NCI-H2107 treated with DMSO at 0.1 percent for 48 hours (cell line): ENCODE data around the gene SMIM14.
"Not testable (repeated sequence)": the region's sequence is repeated elsewhere in the genome, so short reads cannot be mapped to it uniquely, and the experiment has no call there.

Source experiments
- DNase-seq: peaks from one replicate; lab custom pipeline; 2025; ENCODE audit not compliant: unreplicated experiment; lab: John Stamatoyannopoulos, UW

The SMIM14 gene

GRCh38 chr4:39606747-39607146 is 31.9 kb downstream of the SMIM14 start:
- DNase-seq, result no peak

GRCh38 chr4:39597695-39598381 is 40.8 kb downstream of the SMIM14 start:
- no peak for DNase-seq

- no peak for DNase-seq
Observed at GRCh38 chr4:39596971-39597370, 41.7 kb downstream of the SMIM14 start.

GRCh38 chr4:39591290-39591689 is 47.4 kb downstream of the SMIM14 start:
- DNase-seq, result no peak

GRCh38 chr4:39587881-39588280 is 50.8 kb downstream of the SMIM14 start:
- no peak for DNase-seq

GRCh38 chr4:39574946-39575345 is 63.7 kb downstream of the SMIM14 start:
- no peak for DNase-seq

GRCh38 chr4:39571504-39571903 is 67.2 kb downstream of the SMIM14 start:
- DNase-seq, result no peak

GRCh38 chr4:39571054-39571453 is 67.6 kb downstream of the SMIM14 start:
- DNase-seq, result no peak

- DNase-seq, result no peak
Observed at GRCh38 chr4:39569209-39569608, 69.5 kb downstream of the SMIM14 start.

GRCh38 chr4:39568805-39569204 is 69.9 kb downstream of the SMIM14 start:
- DNase-seq, result no peak

- no peak for DNase-seq
Observed at GRCh38 chr4:39565878-39566600, 72.6 kb downstream of the SMIM14 start.

- no peak for DNase-seq
Observed at GRCh38 chr4:39563346-39563847, 75.3 kb downstream of the SMIM14 start.

- no peak for DNase-seq
Observed at GRCh38 chr4:39562792-39563191, 75.9 kb downstream of the SMIM14 start.

- DNase-seq, result no peak
Observed at GRCh38 chr4:39559626-39560025, 79.0 kb downstream of the SMIM14 start.

GRCh38 chr4:39555472-39555871 is 83.2 kb downstream of the SMIM14 start:
- DNase-seq, result no peak

GRCh38 chr4:39548425-39549067 is 90.1 kb downstream of the SMIM14 start:
- no peak for DNase-seq

- peak; percentile 49 for DNase-seq
Observed at GRCh38 chr4:39544580-39545315, 93.9 kb downstream of the SMIM14 start.

GRCh38 chr4:39544080-39544479 is 94.6 kb downstream of the SMIM14 start:
- not testable (repeated sequence) for DNase-seq

- no peak for DNase-seq
Observed at GRCh38 chr4:39543034-39543433, 95.6 kb downstream of the SMIM14 start.

GRCh38 chr4:39542611-39543012 is 96.1 kb downstream of the SMIM14 start:
- DNase-seq, result no peak

- DNase-seq, result no peak
Observed at GRCh38 chr4:39541987-39542610, 96.6 kb downstream of the SMIM14 start.
